ENCODE measurements around the gene CBFA2T2. TPM values are rescaled to one million over a fixed set of nuclear protein-coding genes. Genes with fewer than 3 reads are reported as not detected.

The CBFA2T2 gene
- total RNA-seq, 1 donor from 2014 or later: 19.6 TPM

GRCh38 chr20:33606118-33606771, 116.3 kb downstream of the CBFA2T2 start:
- H3K4me1 Mint-ChIP-seq (ENCODE audit: unreplicated experiment): no peaks in the 10 kb centered on the region
- TF ChIP-seq, protein P1, sequence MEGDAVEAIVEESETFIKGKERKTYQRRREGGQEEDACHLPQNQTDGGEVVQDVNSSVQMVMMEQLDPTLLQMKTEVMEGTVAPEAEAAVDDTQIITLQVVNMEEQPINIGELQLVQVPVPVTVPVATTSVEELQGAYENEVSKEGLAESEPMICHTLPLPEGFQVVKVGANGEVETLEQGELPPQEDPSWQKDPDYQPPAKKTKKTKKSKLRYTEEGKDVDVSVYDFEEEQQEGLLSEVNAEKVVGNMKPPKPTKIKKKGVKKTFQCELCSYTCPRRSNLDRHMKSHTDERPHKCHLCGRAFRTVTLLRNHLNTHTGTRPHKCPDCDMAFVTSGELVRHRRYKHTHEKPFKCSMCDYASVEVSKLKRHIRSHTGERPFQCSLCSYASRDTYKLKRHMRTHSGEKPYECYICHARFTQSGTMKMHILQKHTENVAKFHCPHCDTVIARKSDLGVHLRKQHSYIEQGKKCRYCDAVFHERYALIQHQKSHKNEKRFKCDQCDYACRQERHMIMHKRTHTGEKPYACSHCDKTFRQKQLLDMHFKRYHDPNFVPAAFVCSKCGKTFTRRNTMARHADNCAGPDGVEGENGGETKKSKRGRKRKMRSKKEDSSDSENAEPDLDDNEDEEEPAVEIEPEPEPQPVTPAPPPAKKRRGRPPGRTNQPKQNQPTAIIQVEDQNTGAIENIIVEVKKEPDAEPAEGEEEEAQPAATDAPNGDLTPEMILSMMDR (IDR thresholded peaks at IDR 0.05): no peak
- no peaks in the 10 kb centered on the region for H3K9me3 Mint-ChIP-seq (ENCODE audit: unreplicated experiment)
- no peak overlapping the region for H3K27ac Mint-ChIP-seq (ENCODE audit: unreplicated experiment)
- H3K4me3 Mint-ChIP-seq (ENCODE audit: unreplicated experiment): no peak overlapping the region
- no peak for DNase-seq (ENCODE audit: extremely low spot score, unreplicated experiment)
- H3K36me3 Mint-ChIP-seq (ENCODE audit: unreplicated experiment): peaks cover 15% of the 10 kb centered on the region
- H3K27me3 Mint-ChIP-seq (ENCODE audit: unreplicated experiment): no peaks in the 10 kb centered on the region

- Mint-ChIP-seq H3K27me3 (ENCODE audit: unreplicated experiment) (no peaks in the 10 kb centered on the region), H3K36me3 (ENCODE audit: unreplicated experiment) (peaks cover 10% of the 10 kb centered on the region), H3K4me3 (ENCODE audit: unreplicated experiment) (no peak overlapping the region), H3K4me1 (ENCODE audit: unreplicated experiment) (no peaks in the 10 kb centered on the region), H3K9me3 (ENCODE audit: unreplicated experiment) (no peaks in the 10 kb centered on the region), H3K27ac (ENCODE audit: unreplicated experiment) (no peak overlapping the region)
- TF ChIP-seq, protein P1 (IDR thresholded peaks at IDR 0.05): no peak
- no peak for DNase-seq (ENCODE audit: extremely low spot score, unreplicated experiment)
These were observed 119.6 kb downstream of the CBFA2T2 start for GRCh38 chr20:33609504-33609903.

DNA sequence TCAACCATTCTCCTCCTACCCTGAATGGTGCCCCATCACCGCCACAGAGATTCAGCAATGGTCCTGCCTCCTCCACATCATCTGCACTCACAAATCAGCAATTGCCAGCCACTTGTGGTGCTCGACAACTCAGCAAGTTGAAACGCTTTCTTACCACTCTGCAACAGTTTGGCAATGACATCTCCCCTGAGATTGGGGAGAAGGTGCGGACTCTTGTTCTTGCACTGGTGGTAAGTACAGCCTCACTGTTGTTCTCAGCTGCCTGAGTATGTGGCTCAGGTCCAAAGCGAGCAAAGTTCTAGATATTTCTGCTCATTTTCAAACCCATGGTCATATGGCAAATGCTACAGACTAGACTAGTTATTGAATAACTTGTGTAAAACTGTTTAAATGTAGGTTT, 121.2 kb downstream of the CBFA2T2 start:
- Mint-ChIP-seq H3K4me1 (ENCODE audit: unreplicated experiment) (no peaks in the 10 kb centered on the region), H3K27me3 (ENCODE audit: unreplicated experiment) (no peaks in the 10 kb centered on the region), H3K27ac (ENCODE audit: unreplicated experiment) (no peak overlapping the region), H3K9me3 (ENCODE audit: unreplicated experiment) (no peaks in the 10 kb centered on the region), H3K36me3 (ENCODE audit: unreplicated experiment) (peaks cover 10% of the 10 kb centered on the region), H3K4me3 (ENCODE audit: unreplicated experiment) (no peak overlapping the region)
- no peak for DNase-seq (ENCODE audit: extremely low spot score, unreplicated experiment)
- TF ChIP-seq, protein P1 (IDR thresholded peaks at IDR 0.05): no peak

GRCh38 chr20:33612001-33612400, 122.1 kb downstream of the CBFA2T2 start:
- TF ChIP-seq, protein P1 (IDR thresholded peaks at IDR 0.05): no peak
- peaks cover 14% of the 10 kb centered on the region for H3K36me3 Mint-ChIP-seq (ENCODE audit: unreplicated experiment)
- no peaks in the 10 kb centered on the region for H3K27me3 Mint-ChIP-seq (ENCODE audit: unreplicated experiment)
- H3K9me3 Mint-ChIP-seq (ENCODE audit: unreplicated experiment): no peaks in the 10 kb centered on the region
- no peak overlapping the region for H3K27ac Mint-ChIP-seq (ENCODE audit: unreplicated experiment)
- no peak for DNase-seq (ENCODE audit: extremely low spot score, unreplicated experiment)
- no peak overlapping the region for H3K4me3 Mint-ChIP-seq (ENCODE audit: unreplicated experiment)
- no peaks in the 10 kb centered on the region for H3K4me1 Mint-ChIP-seq (ENCODE audit: unreplicated experiment)

DNA sequence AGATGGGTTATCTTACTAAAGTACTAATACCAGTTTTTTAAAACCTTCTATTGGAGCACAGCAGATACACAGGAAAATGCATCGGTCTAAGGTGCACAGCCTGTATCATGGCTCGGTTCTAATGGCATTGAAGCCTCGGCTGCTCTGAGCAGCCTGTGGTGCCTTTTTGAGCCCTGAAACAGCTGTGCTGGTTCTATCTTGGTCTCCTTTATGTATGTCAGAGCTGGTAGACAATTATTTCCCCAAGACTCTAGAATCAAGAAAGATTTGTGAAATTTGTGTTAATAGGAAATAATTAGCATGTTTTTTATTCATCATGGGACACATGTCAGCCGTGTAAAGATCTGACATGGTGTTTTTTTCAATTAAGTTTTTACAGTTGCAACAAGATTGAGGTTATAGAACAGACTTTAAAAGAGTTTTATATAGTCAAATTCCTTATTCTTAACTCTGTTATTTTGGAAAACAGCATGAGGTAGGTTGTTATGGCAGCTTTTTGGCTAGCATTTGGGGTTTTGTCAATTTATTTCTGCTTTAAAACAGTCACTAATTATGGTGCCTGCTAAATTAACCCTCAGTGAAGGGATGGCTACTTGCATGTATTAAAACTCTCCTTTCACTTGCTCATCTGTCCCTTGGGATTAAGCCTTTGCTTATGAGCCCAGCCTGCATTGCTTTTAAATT, 132.0 kb downstream of the CBFA2T2 start:
- H3K27ac Mint-ChIP-seq (ENCODE audit: unreplicated experiment): no peak overlapping the region

More for the DNA sequence above, 132.0 kb downstream of the CBFA2T2 start:
- Mint-ChIP-seq H3K27me3 (ENCODE audit: unreplicated experiment) (no peaks in the 10 kb centered on the region), H3K4me3 (ENCODE audit: unreplicated experiment) (no peak overlapping the region), H3K36me3 (ENCODE audit: unreplicated experiment) (peaks cover 34% of the 10 kb centered on the region), H3K9me3 (ENCODE audit: unreplicated experiment) (no peaks in the 10 kb centered on the region), H3K4me1 (ENCODE audit: unreplicated experiment) (no peaks in the 10 kb centered on the region)
- TF ChIP-seq, protein P1 (IDR thresholded peaks at IDR 0.05): no peak
- no peak for DNase-seq (ENCODE audit: extremely low spot score, unreplicated experiment)
